ENCODE data around the gene SLC38A11. TPM values are rescaled to one million over a fixed set of nuclear protein-coding genes. Genes with fewer than 3 reads are reported as not detected.

The SLC38A11 gene
- total RNA-seq, 1 donor from 2014 or later = not detected

GRCh38 chr2:164903951-164904350 lies 51.4 kb downstream of the SLC38A11 start:
- no peak overlapping the region for H3K9ac ChIP-seq
- no peaks in the 10 kb centered on the region for H3F3A ChIP-seq (ENCODE audit: low read depth)
- Mint-ChIP-seq H3K9me3 (no peaks in the 10 kb centered on the region), H3K4me1 (peaks cover 3% of the 10 kb centered on the region), H3K36me3 (peaks cover 3% of the 10 kb centered on the region), H3K27me3 (ENCODE audit: insufficient read depth, low read depth) (no peaks in the 10 kb centered on the region), H3K4me3 (no peak overlapping the region), H3K27ac (no peak overlapping the region)
- no peaks in the 10 kb centered on the region for H3K36me3 ChIP-seq
- no peaks in the 10 kb centered on the region for H3K27me3 ChIP-seq
- no peak overlapping the region for H3K4me2 ChIP-seq
- no peak for TF ChIP-seq EZH2phosphoT487 (IDR thresholded peaks at IDR 0.05)
- no peak for TF ChIP-seq CTCF (IDR thresholded peaks at IDR 0.05)
- no peak for TF ChIP-seq EZH2 (IDR thresholded peaks at IDR 0.05)
- H3K79me2 ChIP-seq (ENCODE audit: low read depth) = no peaks in the 10 kb centered on the region
- H3K9me3 ChIP-seq (ENCODE audit: low read depth) = no peaks in the 10 kb centered on the region
- no peak overlapping the region for H2AFZ ChIP-seq (replicated peaks)
- no peak overlapping the region for H3K4me3 ChIP-seq
- H3K4me1 ChIP-seq = no peaks in the 10 kb centered on the region
- H4K20me1 ChIP-seq (ENCODE audit: low read depth) = no peaks in the 10 kb centered on the region
- H3K27ac ChIP-seq = no peak overlapping the region
- DNase-seq (ENCODE audit: low spot score) = peak; percentile 5

GRCh38 chr2:164903204-164903603 lies 52.1 kb downstream of the SLC38A11 start:
- no peaks in the 10 kb centered on the region for H3K27me3 Mint-ChIP-seq (ENCODE audit: insufficient read depth, low read depth)
- H3K4me3 ChIP-seq = no peak overlapping the region
- H3K9ac ChIP-seq = no peak overlapping the region
- peaks cover 3% of the 10 kb centered on the region for H3K36me3 Mint-ChIP-seq
- no peaks in the 10 kb centered on the region for H3K36me3 ChIP-seq
- H3K9me3 ChIP-seq (ENCODE audit: low read depth) = no peaks in the 10 kb centered on the region
- H3F3A ChIP-seq (ENCODE audit: low read depth) = no peaks in the 10 kb centered on the region
- no peak for DNase-seq (ENCODE audit: low spot score)
- no peak for TF ChIP-seq EZH2 (IDR thresholded peaks at IDR 0.05)
- no peak for TF ChIP-seq CTCF (IDR thresholded peaks at IDR 0.05)
- no peak for TF ChIP-seq EZH2phosphoT487 (IDR thresholded peaks at IDR 0.05)
- no peaks in the 10 kb centered on the region for H3K4me1 ChIP-seq
- no peaks in the 10 kb centered on the region for H3K79me2 ChIP-seq (ENCODE audit: low read depth)
- H3K27me3 ChIP-seq = no peaks in the 10 kb centered on the region
- H3K27ac Mint-ChIP-seq = no peak overlapping the region
- no peak overlapping the region for H3K4me2 ChIP-seq
- H4K20me1 ChIP-seq (ENCODE audit: low read depth) = no peaks in the 10 kb centered on the region
- no peaks in the 10 kb centered on the region for H3K9me3 Mint-ChIP-seq
- no peak overlapping the region for H3K4me3 Mint-ChIP-seq
- H3K27ac ChIP-seq = no peak overlapping the region
- H3K4me1 Mint-ChIP-seq = peaks cover 3% of the 10 kb centered on the region
- H2AFZ ChIP-seq (replicated peaks) = peak overlapping the region; percentile 20

- H3K4me1 ChIP-seq = peaks cover 7% of the 10 kb centered on the region
- Mint-ChIP-seq H3K27me3 (ENCODE audit: insufficient read depth, low read depth) (no peaks in the 10 kb centered on the region), H3K4me3 (no peak overlapping the region), H3K27ac (no peak overlapping the region), H3K9me3 (no peaks in the 10 kb centered on the region), H3K36me3 (peaks cover 3% of the 10 kb centered on the region), H3K4me1 (peaks cover 8% of the 10 kb centered on the region)
- no peak for TF ChIP-seq EZH2phosphoT487 (IDR thresholded peaks at IDR 0.05)
- TF ChIP-seq CTCF (IDR thresholded peaks at IDR 0.05) = no peak
- no peak for TF ChIP-seq EZH2 (IDR thresholded peaks at IDR 0.05)
- H3F3A ChIP-seq (ENCODE audit: low read depth) = no peaks in the 10 kb centered on the region
- H2AFZ ChIP-seq (replicated peaks) = no peak overlapping the region
- H3K9ac ChIP-seq = no peak overlapping the region
- H3K9me3 ChIP-seq (ENCODE audit: low read depth) = no peaks in the 10 kb centered on the region
- H3K79me2 ChIP-seq (ENCODE audit: low read depth) = no peaks in the 10 kb centered on the region
- H3K36me3 ChIP-seq = no peaks in the 10 kb centered on the region
- no peaks in the 10 kb centered on the region for H3K27me3 ChIP-seq
- H3K4me3 ChIP-seq = no peak overlapping the region
- no peaks in the 10 kb centered on the region for H4K20me1 ChIP-seq (ENCODE audit: low read depth)
- H3K4me2 ChIP-seq = no peak overlapping the region
- H3K27ac ChIP-seq = no peak overlapping the region
- DNase-seq (ENCODE audit: low spot score) = no peak
These were observed 56.2 kb downstream of the SLC38A11 start for GRCh38 chr2:164899121-164899520.
